MG63 (cell line): ENCODE data around the gene DRC7. TPM values are rescaled to one million over a fixed set of nuclear protein-coding genes. Genes with fewer than 3 reads are reported as not detected.

Source experiments
- total RNA-seq: library from RNA; depleted of rRNA; stranded (reverse); fragments of >200 nt; shearing (Covaris generic); gene quantifications from 2 replicates; pipeline ENCODE4 v1.2.3, GENCODE V29; 2014; ENCODE audit warnings: low replicate concordance; rRNA removed

Gene DRC7
- total RNA-seq, 1 experiment from 2014 or later, result not detected

Other genes starting within 250 kb of the DRC7 start
- gene CIAPIN1, start 247.4 kb upstream of the DRC7 start, total RNA-seq, result 177 and 277 TPM in 2 replicates
- 133 and 193 TPM in 2 replicates for gene COQ9, start 247.3 kb upstream of the DRC7 start, total RNA-seq
- 482 TPM in 2 replicates for gene POLR2C, start 232.1 kb upstream of the DRC7 start, total RNA-seq
- 19.1 and 19.3 TPM in 2 replicates for gene DOK4, start 208.3 kb upstream of the DRC7 start, total RNA-seq
- 33.1 and 34.6 TPM in 2 replicates for gene CCDC102A, start 158.2 kb upstream of the DRC7 start, total RNA-seq
- gene ADGRG5, start 152.2 kb upstream of the DRC7 start, total RNA-seq, result not detected in 2 replicates
- gene ADGRG1, start 66.2 kb upstream of the DRC7 start, total RNA-seq, result 1.4 and 1.6 TPM in 2 replicates
- gene ADGRG3, start 26.5 kb upstream of the DRC7 start, total RNA-seq, result not detected in 2 replicates
- gene KATNB1, start 41.0 kb downstream of the DRC7 start, total RNA-seq, result 22.6 and 62.7 TPM in 2 replicates
- gene KIFC3, start 107.7 kb downstream of the DRC7 start, total RNA-seq, result 196 and 322 TPM in 2 replicates